ENCODE results near the gene PDAP1.
"Not testable (repeated sequence)": the region's sequence is repeated elsewhere in the genome, so short reads cannot be mapped to it uniquely, and the experiment has no call there.

The PDAP1 gene, protein sequence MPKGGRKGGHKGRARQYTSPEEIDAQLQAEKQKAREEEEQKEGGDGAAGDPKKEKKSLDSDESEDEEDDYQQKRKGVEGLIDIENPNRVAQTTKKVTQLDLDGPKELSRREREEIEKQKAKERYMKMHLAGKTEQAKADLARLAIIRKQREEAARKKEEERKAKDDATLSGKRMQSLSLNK

DNA sequence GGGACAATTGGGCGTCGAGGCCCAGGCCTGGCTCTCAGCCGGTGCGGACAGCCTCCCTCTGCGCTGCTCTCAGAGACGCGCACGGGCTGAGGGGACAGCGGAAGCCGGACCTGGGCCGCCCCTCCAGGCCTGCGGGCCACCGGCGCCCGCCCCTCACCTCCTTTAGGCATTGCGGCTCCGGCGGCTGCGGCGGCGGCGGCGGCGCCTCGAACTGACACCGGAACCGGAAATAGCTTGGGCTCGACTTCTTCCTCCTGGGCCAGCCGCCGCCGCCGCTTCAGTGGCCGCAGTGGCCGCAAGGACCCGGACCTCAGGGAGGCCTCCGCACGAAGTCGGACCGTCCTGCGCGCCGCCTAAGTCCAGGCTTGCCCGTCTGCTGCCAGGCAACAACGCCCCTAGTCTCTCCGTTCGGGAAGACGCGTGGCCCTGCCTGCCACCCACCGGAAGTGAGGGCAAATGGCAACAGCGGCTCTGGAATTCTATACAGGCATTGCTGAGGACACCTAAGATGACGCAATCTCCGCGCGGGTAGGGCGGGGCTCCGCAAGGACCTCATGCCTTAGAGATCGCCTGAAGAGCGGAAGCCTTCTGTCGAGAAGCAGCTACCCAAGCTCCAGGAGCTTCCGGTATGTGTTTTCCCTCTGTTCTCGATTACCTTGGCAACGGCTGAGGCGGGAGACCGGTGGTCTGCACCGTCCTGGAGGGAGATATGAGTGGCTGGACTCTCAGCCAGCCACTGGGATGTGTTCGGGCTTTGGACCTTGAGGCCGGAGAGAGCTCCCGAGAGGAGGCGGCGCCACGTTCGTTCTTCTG lies at the start of gene PDAP1, which contains the start of gene BUD31:
TSS of gene PDAP1 (minus strand) at position 219 of the 813 bp plus-strand sequence. CDS start at position 170, 49 bp downstream.
TSS of gene BUD31 (plus strand) at position 591 of the 813 bp plus-strand sequence. CDS start 2,124 bp downstream, outside the sequence.
- peak; percentile 95 for DNase-seq

DNA sequence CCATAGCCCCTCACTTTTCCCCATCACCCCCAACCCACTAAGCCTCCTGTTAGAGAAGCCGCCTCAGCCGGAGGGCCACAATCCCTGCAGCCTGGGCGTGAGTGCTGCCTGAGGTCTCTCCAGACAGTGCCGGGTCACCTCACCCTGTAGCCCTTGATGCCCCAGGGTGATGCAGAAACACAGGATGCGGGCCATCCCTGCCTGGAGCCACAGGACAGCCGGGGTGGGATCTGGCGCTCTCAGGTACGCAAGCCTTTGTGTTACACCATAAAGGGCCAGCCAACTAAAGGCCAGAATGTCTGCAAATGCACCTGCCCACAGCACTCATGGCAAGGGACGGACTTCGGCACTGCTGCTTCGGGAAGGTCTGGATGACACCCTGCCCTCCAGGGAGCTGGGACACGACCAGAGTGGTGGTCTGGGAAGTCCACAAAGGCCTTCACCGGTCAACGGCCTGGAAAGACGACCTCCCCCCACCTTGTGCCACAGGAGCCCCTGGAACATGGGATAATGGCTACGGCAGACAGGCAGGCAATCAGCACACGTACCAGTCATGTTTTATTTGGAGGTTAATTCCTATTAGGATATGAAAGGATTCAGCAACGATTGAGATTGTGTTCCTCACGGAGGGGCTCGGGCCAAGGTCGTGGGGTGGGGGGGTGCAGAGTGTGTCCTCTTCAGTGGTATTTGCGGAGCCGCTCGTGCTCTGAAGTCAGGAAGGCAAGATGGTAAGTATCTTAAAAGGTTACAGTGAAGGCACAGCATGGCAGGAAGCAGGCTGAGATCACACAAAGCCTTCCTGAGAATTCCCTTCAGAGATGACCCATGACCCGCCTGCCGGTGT lies 49.5 kb upstream of the PDAP1 start:
- DNase-seq = no peak

DNA sequence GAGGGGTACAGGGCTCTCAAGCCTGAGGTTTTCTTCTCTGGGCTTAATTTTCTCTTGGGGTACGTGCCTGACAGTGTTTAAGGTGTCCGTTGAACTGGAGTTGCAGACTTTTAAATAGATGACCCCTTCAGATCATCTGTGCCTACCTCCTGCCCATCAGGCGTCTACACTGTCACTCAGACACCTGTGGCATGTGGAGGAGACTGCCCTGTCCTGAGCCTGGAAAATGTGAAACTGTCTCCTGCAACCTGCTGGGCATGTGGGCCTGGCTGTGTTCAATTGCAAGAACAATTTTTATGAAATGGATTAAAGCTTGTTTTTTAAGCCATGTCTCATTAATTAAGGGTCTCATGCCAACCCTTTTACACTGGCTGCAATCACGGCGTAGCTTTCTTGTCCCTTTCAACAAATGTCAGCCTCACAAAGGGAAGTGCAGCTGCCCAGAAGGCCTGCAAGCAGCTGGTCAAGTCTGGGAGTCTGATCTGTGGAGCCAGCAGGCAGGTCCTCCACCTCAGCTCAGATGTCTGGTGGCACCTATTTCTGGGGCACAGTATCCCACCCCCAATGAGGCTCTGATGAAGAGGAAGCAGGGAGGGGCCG lies 48.8 kb upstream of the PDAP1 start:
- no peak for DNase-seq

DNA sequence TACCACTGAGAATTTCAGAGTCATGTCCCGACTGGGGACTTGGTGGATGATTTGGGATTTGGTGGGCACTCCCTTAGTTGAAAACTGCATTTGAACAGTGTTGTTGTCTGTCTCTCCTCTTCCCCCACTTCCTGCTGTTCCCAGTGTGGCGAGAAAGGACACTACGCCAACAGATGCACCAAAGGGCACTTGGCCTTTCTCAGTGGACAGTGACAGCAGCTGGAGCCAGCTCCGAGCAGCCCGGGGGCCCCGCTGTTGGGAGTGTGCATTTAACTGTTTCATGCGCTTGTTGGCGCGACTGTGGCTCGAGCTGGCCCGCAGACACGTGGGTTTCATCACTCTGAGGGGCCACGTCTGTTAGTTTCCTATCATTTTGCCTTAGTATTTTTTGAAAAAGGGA lies 47.9 kb upstream of the PDAP1 start:
- DNase-seq = no peak

DNA sequence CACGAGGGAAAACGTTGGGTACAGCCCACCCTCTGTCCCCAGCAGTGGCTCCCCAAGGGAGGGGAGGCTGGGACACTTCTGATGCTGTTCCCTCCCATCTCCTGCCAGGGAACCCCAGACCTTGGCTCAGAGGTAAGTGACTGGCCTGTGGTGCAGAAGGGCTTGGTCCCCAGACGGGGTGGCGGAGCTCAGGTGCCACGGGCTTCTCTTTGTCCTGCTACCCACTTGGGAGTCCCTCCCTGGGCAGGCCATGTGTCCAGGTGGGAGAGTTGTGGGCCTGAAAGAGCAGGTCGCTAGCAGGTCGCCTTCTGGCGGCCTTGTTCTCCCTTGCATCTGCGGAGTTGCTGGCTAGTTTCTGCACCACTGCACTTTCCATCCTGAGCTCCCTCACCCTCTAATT lies 47.5 kb upstream of the PDAP1 start:
- no peak for DNase-seq

DNA sequence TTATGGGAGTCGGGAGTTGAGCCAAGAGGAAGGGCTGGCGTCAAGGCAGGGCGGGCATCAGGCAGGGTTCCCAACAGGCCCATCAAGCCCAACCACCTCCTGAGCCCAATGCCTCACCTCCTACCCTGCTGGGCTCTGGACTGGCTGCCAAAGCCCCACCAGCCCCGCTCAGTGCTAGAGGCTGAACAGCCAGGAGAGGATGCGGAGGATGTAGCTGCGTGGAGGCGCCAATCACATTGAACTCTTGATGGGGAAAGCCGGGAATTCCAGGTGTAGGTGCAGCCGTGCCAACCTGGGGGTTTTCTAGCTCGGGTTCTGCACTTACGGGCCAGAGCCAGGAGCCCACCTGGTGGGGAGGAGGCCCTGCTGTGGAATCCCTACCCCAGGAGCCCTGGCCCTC lies 44.7 kb upstream of the PDAP1 start:
- DNase-seq = no peak

DNA sequence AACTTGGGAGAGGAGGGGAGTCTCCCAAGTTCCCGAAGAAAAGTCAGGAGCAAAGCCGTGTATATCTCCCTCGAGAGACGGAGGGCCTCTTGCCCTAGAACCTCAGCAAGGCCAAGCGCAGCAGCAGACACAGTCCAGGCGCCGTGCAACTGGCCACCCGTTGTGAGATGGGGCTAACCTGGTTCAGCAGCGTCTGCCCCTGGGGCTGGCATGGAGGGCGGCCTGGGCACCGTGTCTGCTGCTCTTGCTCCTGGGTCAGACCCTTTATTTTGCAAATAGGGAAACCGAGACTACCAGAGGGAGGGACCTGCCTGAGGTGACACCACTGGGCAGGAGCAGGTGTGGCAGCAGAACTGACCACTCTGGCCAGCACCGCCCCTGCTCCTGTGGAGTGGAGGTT lies 44.1 kb upstream of the PDAP1 start:
- DNase-seq = no peak

DNA sequence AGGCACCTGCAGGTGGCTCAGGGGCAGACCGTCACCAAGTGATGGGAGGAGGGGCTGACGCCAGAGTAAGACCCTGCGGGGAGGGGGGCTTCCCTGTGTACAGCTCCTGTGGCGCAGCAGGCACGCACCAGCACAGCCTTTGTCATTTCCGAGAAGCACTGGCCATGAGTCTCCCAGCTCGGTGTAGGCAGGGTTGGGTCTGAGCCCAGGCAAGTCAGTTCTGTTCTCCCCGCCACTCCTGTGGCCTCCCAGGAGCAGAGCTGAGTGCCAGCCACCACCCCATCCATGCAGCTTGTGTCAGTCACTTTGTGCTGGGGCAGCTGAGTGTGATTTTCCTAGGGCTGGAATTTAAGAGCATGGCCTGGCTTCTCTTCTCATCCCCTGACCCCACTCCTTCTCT lies 43.5 kb upstream of the PDAP1 start:
- no peak for DNase-seq

DNA sequence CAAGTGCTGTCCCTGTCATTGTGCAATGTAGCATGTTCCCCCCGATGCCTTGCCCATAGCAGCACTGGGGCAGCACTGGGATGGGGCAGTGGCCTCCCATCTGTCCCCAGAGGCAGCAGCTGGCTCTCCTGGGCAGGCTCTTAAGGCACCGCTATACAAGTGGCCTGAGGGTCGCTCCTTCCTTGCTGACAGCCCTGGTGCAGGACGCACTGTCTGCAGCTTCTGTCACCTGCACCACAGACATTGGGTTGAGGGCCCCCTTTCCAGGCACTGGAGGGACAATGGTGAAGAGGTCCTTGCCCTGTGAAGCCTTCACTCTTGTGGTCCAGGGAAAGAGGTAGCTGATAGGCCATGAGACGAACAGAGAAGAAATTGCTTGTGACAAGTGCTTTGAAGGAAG lies 40.9 kb upstream of the PDAP1 start:
- no peak for DNase-seq

DNA sequence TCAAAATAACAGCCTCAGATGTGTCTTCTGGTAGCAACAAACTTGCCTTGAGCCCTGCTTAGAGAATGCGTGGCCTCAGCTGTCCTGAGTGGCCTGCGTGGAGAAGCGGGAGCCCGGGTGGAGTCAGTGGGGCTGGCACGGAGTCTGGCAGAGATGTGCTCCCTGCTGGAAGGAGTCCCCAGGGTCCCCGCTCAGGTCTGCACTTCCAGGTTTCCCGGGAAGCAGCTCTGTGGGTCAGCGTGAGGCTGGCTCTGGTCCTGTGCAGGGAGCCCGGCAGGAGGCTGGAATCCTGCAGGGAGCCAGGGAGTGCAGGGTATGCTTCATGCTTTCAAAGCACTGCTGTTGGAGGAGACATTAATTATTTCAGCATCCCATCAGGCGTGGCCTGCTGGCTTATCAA lies 40.5 kb upstream of the PDAP1 start:
- no peak for DNase-seq

DNA sequence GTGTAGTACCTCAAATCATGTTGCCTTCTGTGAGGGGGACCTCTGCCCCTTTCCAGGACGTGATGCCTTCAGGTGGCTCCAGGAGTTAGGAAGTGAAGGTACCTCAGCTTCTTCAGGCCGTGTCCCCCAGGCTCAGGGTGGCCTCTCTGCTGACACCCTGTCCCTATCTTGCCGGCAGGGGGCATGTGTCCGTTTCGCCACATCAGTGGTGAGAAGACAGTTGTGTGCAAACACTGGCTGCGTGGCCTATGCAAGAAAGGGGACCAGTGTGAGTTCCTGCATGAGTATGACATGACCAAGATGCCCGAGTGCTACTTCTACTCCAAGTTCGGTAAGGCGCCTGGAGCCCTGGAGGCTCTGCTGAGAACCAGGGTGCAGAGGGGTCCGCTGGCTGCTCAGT lies 39.5 kb upstream of the PDAP1 start:
- DNase-seq = no peak

DNA sequence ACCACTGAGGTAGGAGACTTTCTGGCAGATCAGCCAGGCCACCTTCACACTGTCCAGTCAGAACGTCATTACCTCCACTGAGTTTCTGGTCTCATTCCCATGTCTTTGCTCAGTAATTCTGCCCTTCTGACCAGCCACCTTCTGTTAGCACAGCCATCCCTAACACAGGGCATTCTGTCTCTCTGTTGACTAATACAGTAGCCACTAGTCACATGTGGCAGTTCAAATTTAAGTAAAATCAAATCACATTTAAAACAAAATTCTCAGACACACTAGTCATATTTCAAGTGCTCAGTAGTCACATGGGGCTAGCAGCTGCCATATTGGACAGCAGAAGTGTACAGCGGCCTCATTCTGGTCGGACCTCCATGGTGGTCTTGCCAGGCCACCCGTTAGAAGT lies 37.7 kb upstream of the PDAP1 start:
- no peak for DNase-seq

DNA sequence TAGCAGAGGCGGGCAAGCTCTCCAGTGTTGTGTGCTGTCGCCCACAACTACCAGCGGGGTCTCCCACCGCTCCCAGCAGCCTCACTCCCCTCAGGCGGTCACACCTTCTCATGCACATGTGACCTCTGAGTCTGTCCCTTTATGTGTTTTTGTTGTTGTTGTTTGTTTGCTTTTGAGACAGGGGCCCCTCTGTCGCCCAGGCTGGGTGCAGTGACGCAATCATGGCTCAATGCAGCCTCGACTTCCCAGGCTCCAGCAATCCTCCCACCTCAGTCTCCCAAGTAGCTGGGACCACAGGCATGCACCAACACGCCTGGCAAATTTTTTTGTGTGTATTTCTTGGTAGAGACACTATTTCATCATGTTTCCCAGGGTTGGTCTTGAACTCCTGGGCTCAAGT lies 31.8 kb upstream of the PDAP1 start:
- DNase-seq = no peak

DNA sequence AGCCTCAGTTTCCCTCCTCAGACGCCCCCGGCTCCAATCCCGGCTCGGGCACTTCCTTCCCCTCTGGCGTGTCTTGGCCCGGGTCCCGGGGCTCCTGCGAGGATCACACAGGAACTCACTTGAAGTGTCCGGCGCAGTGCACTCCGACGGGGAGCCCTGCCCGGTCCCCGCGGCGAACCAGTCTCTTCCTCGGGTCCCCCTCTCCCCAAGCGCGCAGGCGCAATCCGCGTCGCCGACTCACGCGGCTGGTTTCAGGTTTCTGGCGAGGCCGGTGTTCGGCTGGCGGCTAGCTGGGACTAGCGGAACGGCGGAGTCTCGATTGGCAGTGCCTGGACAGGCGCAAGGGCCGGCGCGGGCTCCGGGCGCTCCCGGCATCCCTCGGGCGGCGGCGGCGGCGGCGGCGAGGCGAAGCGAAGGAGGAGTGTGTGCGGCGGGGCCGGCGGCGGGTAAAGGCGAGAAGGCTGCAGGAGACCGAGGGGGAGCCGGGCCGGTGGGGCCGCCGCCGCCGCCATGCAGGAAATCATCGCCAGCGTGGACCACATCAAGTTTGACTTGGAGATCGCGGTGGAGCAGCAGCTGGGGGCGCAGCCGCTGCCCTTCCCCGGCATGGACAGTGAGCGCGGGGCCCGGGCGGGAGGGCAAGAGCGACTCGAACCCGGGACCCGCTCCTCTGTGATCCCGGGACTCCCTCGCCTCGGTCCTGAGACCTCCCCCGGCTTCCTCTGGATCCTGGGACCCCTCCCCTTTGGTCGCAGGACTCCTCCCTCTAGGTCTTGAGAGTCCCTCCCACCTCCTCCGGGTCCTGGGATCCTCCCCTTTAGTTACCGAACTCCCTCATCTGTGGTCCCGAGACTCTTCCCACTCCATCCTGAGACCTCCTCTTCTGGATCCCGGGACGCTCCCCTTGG lies 30.4 kb upstream of the PDAP1 start, which contains the start of the genes CPSF4 and PTCD1:
TSS of gene CPSF4 (plus strand) at position 371 of the 908 bp plus-strand sequence. CDS start at position 511, 140 bp downstream.
TSS of gene PTCD1 (minus strand) at position 226 of the 908 bp plus-strand sequence. CDS start 3,556 bp downstream, outside the sequence.
- peak; percentile 93 for DNase-seq

DNA sequence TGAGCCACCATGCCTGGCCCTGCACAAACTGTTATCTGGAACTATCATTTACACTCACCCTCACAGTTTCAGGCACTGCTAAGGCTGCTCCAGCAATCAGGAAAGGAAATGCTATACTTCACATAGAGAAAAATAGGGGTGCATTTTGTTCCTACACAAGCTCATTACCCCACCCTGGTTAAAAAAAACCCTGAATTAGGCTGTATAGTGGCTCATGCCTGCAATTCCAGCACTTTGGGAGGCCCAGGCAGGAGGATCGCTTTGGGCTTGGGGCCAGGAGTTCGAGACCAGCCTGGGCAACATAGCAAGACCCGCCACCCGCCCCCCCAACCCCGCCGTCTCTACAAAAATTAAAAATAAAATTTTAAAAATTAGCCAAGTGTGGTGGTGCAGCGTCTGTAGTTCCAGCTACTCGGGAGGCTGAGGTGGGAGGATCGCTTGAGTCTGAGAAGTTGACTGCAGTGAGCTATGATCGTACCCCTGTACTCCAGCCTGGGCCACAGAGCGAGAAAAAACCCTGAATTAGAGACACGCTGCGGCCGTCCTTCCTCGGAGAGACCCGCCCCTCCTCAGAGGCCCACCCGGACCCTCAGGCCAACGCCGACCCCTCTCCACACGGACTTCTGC lies 29.7 kb upstream of the PDAP1 start:
- no peak for DNase-seq

DNA sequence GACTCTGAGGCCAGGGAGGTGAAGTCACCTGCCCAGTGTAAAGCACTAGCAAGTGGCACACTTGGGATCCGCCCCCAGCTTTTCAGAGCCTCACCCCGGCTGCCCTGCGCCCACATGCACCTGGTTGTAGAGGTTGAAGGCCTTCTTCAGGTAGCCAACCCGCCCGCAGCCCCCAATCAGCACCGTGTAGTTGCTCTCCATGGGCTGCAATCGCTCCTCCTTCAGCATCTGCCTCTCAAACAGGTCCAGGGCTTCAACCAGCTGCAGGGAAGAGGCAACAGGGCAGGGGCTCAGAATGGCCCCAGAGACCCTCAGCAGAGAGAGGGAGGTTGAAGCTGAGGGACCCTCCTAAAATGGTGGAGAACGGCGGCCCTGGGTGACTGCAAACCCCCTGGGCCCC lies 24.8 kb upstream of the PDAP1 start:
- no peak for DNase-seq

DNA sequence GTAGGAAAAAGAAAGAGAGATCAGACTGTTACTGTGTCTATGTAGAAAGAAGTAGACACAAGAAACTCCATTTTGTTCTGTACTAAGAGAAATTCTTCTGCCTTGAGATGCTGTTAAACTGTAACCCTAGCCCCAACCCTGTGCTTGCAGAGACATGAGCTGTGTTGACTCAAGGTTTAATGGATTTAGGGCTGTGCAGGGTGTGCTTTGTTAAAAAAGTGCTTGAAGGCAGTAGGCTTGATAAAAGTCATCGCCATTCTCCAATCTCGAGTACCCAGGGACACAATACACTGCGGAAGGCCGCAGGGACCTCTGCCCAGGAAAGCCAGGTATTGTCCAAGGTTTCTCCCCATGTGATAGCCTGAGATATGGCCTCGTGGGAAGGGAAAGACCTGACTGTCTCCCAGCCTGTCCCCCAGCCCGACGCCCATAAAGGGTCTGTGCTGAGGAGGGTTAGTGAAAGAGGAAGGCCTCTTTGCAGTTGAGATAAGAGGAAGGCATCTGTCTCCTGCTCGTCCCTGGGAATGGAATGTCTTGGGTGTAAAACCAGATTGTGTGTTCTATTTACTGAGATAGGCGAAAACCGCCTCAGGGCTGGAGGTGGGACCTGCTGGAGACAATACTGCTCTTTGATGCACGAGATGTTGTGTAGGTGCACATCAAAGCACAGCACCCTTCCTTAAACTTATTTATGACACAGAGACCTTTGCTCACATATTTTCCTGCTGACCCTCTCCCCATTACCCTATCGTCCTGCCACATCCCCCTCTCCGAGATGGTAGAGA lies 23.6 kb upstream of the PDAP1 start:
- not testable (repeated sequence) for DNase-seq

DNA sequence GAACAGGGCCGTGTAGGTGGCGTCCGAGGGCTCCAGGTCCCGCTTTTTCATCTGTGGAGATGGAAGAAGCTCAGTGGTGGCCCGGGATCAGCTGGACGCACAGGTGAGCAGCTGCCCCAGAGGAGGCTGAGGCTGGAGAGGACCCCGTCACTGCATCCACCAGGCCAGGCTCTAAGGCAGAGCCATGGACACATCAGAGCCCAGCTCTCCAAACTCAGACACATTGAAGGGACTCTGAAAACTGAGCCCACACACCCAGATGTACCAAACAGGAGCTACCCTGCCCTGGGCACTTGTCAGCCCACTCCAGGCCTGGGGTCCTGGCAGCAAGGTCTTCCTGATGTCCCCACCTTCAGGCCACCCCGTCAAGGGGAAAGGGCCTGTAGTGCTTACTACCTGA lies 21.4 kb upstream of the PDAP1 start:
- DNase-seq = no peak

DNA sequence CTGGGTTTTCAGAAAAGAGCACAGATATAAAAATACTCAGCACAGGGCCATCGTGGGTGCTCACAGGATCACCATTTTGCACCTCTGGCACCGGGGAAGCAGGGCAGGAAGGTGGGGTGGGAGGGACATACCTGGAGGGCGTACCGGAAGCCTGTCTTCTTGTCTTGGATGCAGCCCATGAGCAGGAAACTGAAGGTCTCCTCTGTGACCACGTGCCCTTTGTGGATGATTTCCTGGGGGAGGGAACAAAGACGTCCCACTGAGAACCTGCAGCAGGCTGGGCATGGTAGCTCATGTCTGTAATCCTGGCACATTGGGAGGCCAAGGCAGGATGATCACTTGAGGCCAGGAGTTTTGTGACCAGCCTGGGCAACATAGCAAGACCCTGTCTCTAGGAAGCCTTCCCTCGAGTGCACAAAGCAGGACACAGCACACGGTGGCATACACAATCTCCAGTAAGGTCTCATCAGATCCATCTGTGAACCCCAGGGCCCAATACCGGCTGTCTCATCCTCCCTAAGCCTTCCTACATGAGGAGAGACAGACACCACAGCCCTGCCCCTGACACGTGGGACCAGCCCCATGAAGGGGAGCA lies 20.7 kb upstream of the PDAP1 start:
- DNase-seq = peak; percentile 5
